GM19452 (cell line): ENCODE measurements around the gene NTM.

ENCODE experiments used
- ATAC-seq: cut with Tn5 transposase; IDR thresholded peaks from one replicate; pipeline ENCODE4 v1.9.1; 2021; ENCODE audit not compliant: unreplicated experiment

The NTM gene

GRCh38 chr11:132264616-132265015 is 894.2 kb downstream of the NTM start:
- no peak for ATAC-seq

GRCh38 chr11:132278801-132279574 is 908.6 kb downstream of the NTM start:
- ATAC-seq, result no peak

GRCh38 chr11:132284048-132284447 is 913.6 kb downstream of the NTM start:
- ATAC-seq, result no peak

GRCh38 chr11:132284611-132285010 is 914.2 kb downstream of the NTM start:
- no peak for ATAC-seq

- no peak for ATAC-seq
Observed at GRCh38 chr11:132285631-132286030, 915.2 kb downstream of the NTM start.

- ATAC-seq, result no peak
Observed at GRCh38 chr11:132286106-132286505, 915.7 kb downstream of the NTM start.

- no peak for ATAC-seq
Observed at GRCh38 chr11:132288036-132288435, 917.6 kb downstream of the NTM start.

GRCh38 chr11:132289590-132290256 is 919.3 kb downstream of the NTM start:
- ATAC-seq, result no peak

- ATAC-seq, result no peak
Observed at GRCh38 chr11:132293586-132293985, 923.2 kb downstream of the NTM start.

- ATAC-seq, result no peak
Observed at GRCh38 chr11:132296946-132297610, 926.7 kb downstream of the NTM start.

- ATAC-seq, result no peak
Observed at GRCh38 chr11:132298357-132298756, 927.9 kb downstream of the NTM start.

GRCh38 chr11:132300283-132300682 is 929.9 kb downstream of the NTM start:
- ATAC-seq, result no peak

GRCh38 chr11:132301465-132301864 is 931.0 kb downstream of the NTM start:
- ATAC-seq, result no peak

GRCh38 chr11:132301900-132302299 is 931.5 kb downstream of the NTM start:
- ATAC-seq, result no peak

- ATAC-seq, result no peak
Observed at GRCh38 chr11:132307309-132308020, 937.0 kb downstream of the NTM start.

GRCh38 chr11:132310390-132311375 is 940.3 kb downstream of the NTM start:
- no peak for ATAC-seq

GRCh38 chr11:132311703-132312102 is 941.3 kb downstream of the NTM start:
- no peak for ATAC-seq

GRCh38 chr11:132312161-132312560 is 941.7 kb downstream of the NTM start:
- no peak for ATAC-seq

GRCh38 chr11:132312701-132313111 is 942.3 kb downstream of the NTM start:
- no peak for ATAC-seq

- no peak for ATAC-seq
Observed at GRCh38 chr11:132314911-132315455, 944.6 kb downstream of the NTM start.
